HCT116 (cell line): ENCODE measurements around the gene DHRS13. TPM values are rescaled to one million over a fixed set of nuclear protein-coding genes. Genes with fewer than 3 reads are reported as not detected.

ENCODE experiments used
- ATAC-seq: fragments of 200-7000 bp; cut with Tn5 transposase; 2 replicates; pipeline ENCODE4 v1.9.1; 2020; ENCODE audit warnings: mild to moderate bottlenecking, moderate library complexity
- BruUV-seq: library from RNA; stranded (reverse); fragments of 400-500 nt; replicated peaks from 2 replicates; lab custom pipeline; 2021; lab: Mats Ljungman, UMichigan
- CTCF ChIA-PET: fragments of 300-600 bp; sonication (Branson Sonifier 250); formaldehyde crosslinking; loops from one replicate; lab custom pipeline; 2021; ENCODE audit warnings: antibody characterized with exemption; lab: Charles Lee
- POLR2A ChIA-PET: fragments of 300-600, 350-600 bp; sonication (Branson Sonifier 250); formaldehyde crosslinking; loops from one replicate; lab custom pipeline; 2021; ENCODE audit warnings: antibody characterized with exemption; lab: Charles Lee
- RAD21 ChIA-PET, 2 experiments: fragments of 300-600 bp; sonication (Branson Sonifier 250); formaldehyde crosslinking; loops; one replicate each; lab custom pipeline; 2023; ENCODE audit warnings: low total read pairs in 2 of 2; ENCODE audit not compliant: uncharacterized antibody in 2 of 2, unreplicated experiment in 2 of 2, low non-redundant PET in 1 of 2; lab: Charles Lee
- DNase-seq: peaks from one replicate; pipeline ENCODE4 v3.0.0-alpha.2; 2010; ENCODE audit warnings: low read depth, low spot score
- H2AFZ ChIP-seq: fragments of 200-600 bp; shearing (Covaris generic), sonication (generic); 2 replicates; pipeline ENCODE4 v1.6.1; 2017; ENCODE audit warnings: low read depth, mixed run types, mixed read lengths, antibody characterized with exemption, low read length; ENCODE audit not compliant: poor library complexity, severe bottlenecking
- H3K27ac ChIP-seq: 2 replicates; pipeline ENCODE4 v1.5.1; 2012; ENCODE audit warnings: low read depth, low read length
- H3K27me3 ChIP-seq: fragments of 200-600 bp; sonication (generic); 2 replicates; pipeline ENCODE4 v1.6.1; 2016; ENCODE audit warnings: mixed run types, low read length, mixed read lengths; ENCODE audit not compliant: insufficient read depth
- H3K36me3 ChIP-seq, 2 experiments: fragments of 200-500 bp in 1 of 2; fragments of 200-600 bp in 1 of 2; sonication (Bioruptor generic) in 1 of 2; sonication (generic) in 1 of 2; 2 replicates each; pipeline versions ENCODE4 v1.5.1 to v1.6.1; 2014 to 2016; ENCODE audit warnings: low read length in 2 of 2, inconsistent platforms in 1 of 2, mixed read lengths in 1 of 2, mixed run types in 1 of 2; ENCODE audit not compliant: insufficient read depth in 2 of 2, control insufficient read depth in 1 of 2
- H3K4me1 ChIP-seq, 2 experiments: fragments of 200-600 bp in 1 of 2; sonication (generic) in 1 of 2; 2 replicates each; pipeline versions ENCODE4 v1.5.1 to v1.6.1; 2012 to 2017; ENCODE audit warnings: low read length in 2 of 2, inconsistent platforms in 1 of 2, mild to moderate bottlenecking in 1 of 2, mixed read lengths in 1 of 2, mixed run types in 1 of 2, moderate library complexity in 1 of 2; ENCODE audit not compliant: insufficient read depth in 2 of 2, control insufficient read depth in 1 of 2
- H3K4me2 ChIP-seq: fragments of 200-600 bp; sonication (generic); 2 replicates; pipeline ENCODE4 v1.6.1; 2017; ENCODE audit warnings: mixed run types, low read length, mixed read lengths
- H3K4me3 ChIP-seq, 2 experiments: fragments of 200-600 bp in 1 of 2; sonication (generic) in 1 of 2; replicated peaks in 1 of 2; 2 replicates each; pipeline ENCODE4 v1.5.1; 2011 to 2016; ENCODE audit warnings: low read length in 2 of 2, control low read depth in 1 of 2, low read depth in 1 of 2, mild to moderate bottlenecking in 1 of 2, mixed read lengths in 1 of 2, mixed run types in 1 of 2
- H3K79me2 ChIP-seq: fragments of 200-600 bp; sonication (generic); 2 replicates; pipeline ENCODE4 v1.6.1; 2017; ENCODE audit warnings: mild to moderate bottlenecking, mixed run types, low read length, moderate library complexity, mixed read lengths; ENCODE audit not compliant: insufficient read depth
- H3K9ac ChIP-seq: fragments of 200-600 bp; sonication (generic); 2 replicates; pipeline ENCODE4 v1.6.1; 2016; ENCODE audit warnings: low read length, mixed read lengths
- H3K9me2 ChIP-seq: fragments of 200-600 bp; sonication (generic), shearing (Covaris generic); 2 replicates; pipeline ENCODE4 v1.6.1; 2017; ENCODE audit warnings: mixed run types, mild to moderate bottlenecking, moderate library complexity; ENCODE audit not compliant: insufficient read depth
- H3K9me3 ChIP-seq, 2 experiments: fragments of 200-500 bp in 1 of 2; fragments of 200-600 bp in 1 of 2; sonication (Bioruptor generic) in 1 of 2; sonication (generic) in 1 of 2; 2 replicates each; pipeline ENCODE4 v1.6.1; 2014 to 2017; ENCODE audit warnings: low read length in 2 of 2, mixed read lengths in 2 of 2, inconsistent platforms in 1 of 2, low read depth in 1 of 2, mild to moderate bottlenecking in 1 of 2, mixed run types in 1 of 2, moderate library complexity in 1 of 2; ENCODE audit not compliant: control insufficient read depth in 1 of 2, insufficient read depth in 1 of 2
- H4K20me1 ChIP-seq: fragments of 200-600 bp; sonication (generic), shearing (Covaris generic); 2 replicates; pipeline ENCODE4 v1.6.1; 2017; ENCODE audit warnings: mixed run types, mild to moderate bottlenecking, moderate library complexity; ENCODE audit not compliant: insufficient read depth
- CBX3 ChIP-seq: IDR thresholded peaks from 2 replicates; pipeline ENCODE4 v1.6.1; 2012; ENCODE audit warnings: low read depth
- CTCF ChIP-seq, 3 experiments: fragments of 200-600 bp in 1 of 3; sonication (generic) in 1 of 3; IDR thresholded peaks in 2 of 3; conservative IDR thresholded peaks in 1 of 3; 2 replicates each; pipeline ENCODE4 v1.5.1; 2012 to 2017; ENCODE audit warnings: low read depth in 2 of 3, low read length in 2 of 3, antibody characterized with exemption in 1 of 3, borderline replicate concordance in 1 of 3, control low read depth in 1 of 3, mild to moderate bottlenecking in 1 of 3, mixed read lengths in 1 of 3, mixed run types in 1 of 3, moderate library complexity in 1 of 3; ENCODE audit not compliant: insufficient read depth in 1 of 3
- EGR1 ChIP-seq: IDR thresholded peaks from 2 replicates; pipeline ENCODE4 v1.6.1; 2012; ENCODE audit warnings: low read depth
- ELF1 ChIP-seq: IDR thresholded peaks from 2 replicates; pipeline ENCODE4 v1.6.1; 2012; ENCODE audit warnings: low read depth, borderline replicate concordance
- EZH2 ChIP-seq: fragments of 200-600 bp; sonication (generic); IDR thresholded peaks from 2 replicates; pipeline ENCODE4 v1.6.1; 2017; ENCODE audit warnings: antibody characterized with exemption, mixed run types
- EZH2phosphoT487 ChIP-seq: fragments of 200-600 bp; IDR thresholded peaks from 2 replicates; pipeline ENCODE4 v1.6.1; 2018; ENCODE audit warnings: antibody characterized with exemption, borderline replicate concordance
- FOSL1 ChIP-seq: IDR thresholded peaks from 2 replicates; pipeline ENCODE4 v1.6.1; 2012; ENCODE audit warnings: low read depth
- JUND ChIP-seq: IDR thresholded peaks from 2 replicates; pipeline ENCODE4 v1.6.1; 2012
- MAX ChIP-seq: IDR thresholded peaks from 2 replicates; pipeline ENCODE4 v1.6.1; 2012
- POLR2A ChIP-seq: IDR thresholded peaks from 2 replicates; pipeline ENCODE4 v1.7.0; 2011; ENCODE audit warnings: borderline replicate concordance; ENCODE audit not compliant: insufficient read depth, insufficient read length; ENCODE audit errors: extremely low read depth
- POLR2AphosphoS5 ChIP-seq: IDR thresholded peaks from 2 replicates; pipeline ENCODE4 v1.6.1; 2011; ENCODE audit warnings: mild to moderate bottlenecking, low read depth, low read length, moderate library complexity
- RAD21 ChIP-seq: IDR thresholded peaks from 2 replicates; pipeline ENCODE4 v1.6.1; 2012; ENCODE audit warnings: low read depth, mild to moderate bottlenecking
- SIN3A ChIP-seq: IDR thresholded peaks from 2 replicates; pipeline ENCODE4 v1.6.1; 2012; ENCODE audit warnings: low read depth
- SP1 ChIP-seq: IDR thresholded peaks from 2 replicates; pipeline ENCODE4 v1.6.1; 2012; ENCODE audit warnings: low read depth
- TCF7L2 ChIP-seq: IDR thresholded peaks from 2 replicates; pipeline ENCODE4 v1.7.0; 2011; ENCODE audit warnings: borderline replicate concordance, inconsistent platforms; ENCODE audit not compliant: insufficient read depth, insufficient read length; ENCODE audit errors: extremely low read depth
- YY1 ChIP-seq: IDR thresholded peaks from 2 replicates; pipeline ENCODE4 v1.6.1; 2011; ENCODE audit warnings: low read length, low read depth, moderate library complexity, mild to moderate bottlenecking; ENCODE audit not compliant: insufficient replicate concordance; ENCODE audit errors: extremely low read depth
- ZNF274 ChIP-seq: fragments of 200-500 bp; sonication (Bioruptor generic); IDR thresholded peaks from 2 replicates; pipeline ENCODE4 v1.6.1; 2014; ENCODE audit warnings: mild to moderate bottlenecking, low read depth, low read length, inconsistent platforms
- intact Hi-C: fragments of 100-400 bp; cut with micrococcal nuclease; formaldehyde crosslinking; loops from 2 replicates; pipeline ENCODE4 v1.10.0; 2022
- total RNA-seq: library from RNA; stranded (reverse); gene quantifications from one replicate; pipeline ENCODE4 v1.2.1, GENCODE V29; 2021; ENCODE audit not compliant: unreplicated experiment
- TF ChIP-seq, protein P1 (sequence below): IDR thresholded peaks from 2 replicates; pipeline ENCODE4 v1.6.1; 2011; ENCODE audit warnings: mild to moderate bottlenecking, low read length, moderate library complexity; ENCODE audit not compliant: insufficient replicate concordance; ENCODE audit errors: extremely low read depth
- TF ChIP-seq, protein P2 (sequence below): IDR thresholded peaks from 2 replicates; pipeline ENCODE4 v1.6.1; 2012

Gene DHRS13
- total RNA-seq, 1 experiment from 2014 or later: 13.5 TPM

DNA sequence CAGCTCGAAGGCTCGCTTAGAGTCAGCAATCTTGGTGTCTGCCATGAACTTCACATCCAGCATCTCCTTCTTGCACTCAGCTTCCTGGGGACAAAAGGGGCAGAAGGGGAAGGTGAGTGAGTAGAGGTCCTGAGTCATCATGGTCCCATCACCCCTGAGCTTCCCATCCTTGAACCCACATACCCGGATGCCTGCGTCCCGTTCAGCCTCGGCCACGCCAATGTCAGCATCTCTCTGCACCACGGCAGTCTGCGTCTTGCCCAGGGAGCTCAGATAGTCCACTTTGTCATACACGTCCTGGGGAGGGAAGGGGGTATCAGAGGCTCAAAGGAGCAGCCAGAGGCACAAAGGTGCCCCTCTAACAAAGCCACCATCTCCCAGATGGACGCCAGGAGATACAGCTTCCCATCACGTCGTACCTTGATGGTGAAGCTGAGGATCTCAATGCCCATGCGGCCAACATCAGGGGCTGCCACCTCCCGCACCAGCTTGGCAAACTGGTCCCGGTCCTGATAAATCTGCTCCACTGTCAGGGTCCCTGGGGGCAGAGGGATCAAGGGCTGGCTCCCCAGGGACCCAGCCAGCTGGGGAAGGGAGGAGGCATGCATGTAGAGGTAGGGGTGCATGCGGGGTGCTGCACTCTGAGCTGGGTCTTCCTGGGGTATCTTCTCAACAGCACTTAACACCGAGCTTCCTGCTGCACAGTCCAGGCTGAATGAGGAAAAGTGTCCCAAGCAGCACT lies 20.6 kb downstream of the DHRS13 start (continued):
- TF ChIP-seq EZH2 (no peak), POLR2AphosphoS5 (no peak), ELF1 (no peak), EZH2phosphoT487 (no peak), SP1 (no peak)
- TF ChIP-seq, all 23 proteins: peak for 0

- no peaks in the 10 kb centered on the region for H3K9me3 ChIP-seq
- TF ChIP-seq CBX3: no peak
- TF ChIP-seq SIN3A: no peak
- no peak for TF ChIP-seq ZNF274
- TF ChIP-seq TCF7L2: no peak
- TF ChIP-seq POLR2A: no peak
- TF ChIP-seq YY1: no peak
- TF ChIP-seq, protein P1, sequence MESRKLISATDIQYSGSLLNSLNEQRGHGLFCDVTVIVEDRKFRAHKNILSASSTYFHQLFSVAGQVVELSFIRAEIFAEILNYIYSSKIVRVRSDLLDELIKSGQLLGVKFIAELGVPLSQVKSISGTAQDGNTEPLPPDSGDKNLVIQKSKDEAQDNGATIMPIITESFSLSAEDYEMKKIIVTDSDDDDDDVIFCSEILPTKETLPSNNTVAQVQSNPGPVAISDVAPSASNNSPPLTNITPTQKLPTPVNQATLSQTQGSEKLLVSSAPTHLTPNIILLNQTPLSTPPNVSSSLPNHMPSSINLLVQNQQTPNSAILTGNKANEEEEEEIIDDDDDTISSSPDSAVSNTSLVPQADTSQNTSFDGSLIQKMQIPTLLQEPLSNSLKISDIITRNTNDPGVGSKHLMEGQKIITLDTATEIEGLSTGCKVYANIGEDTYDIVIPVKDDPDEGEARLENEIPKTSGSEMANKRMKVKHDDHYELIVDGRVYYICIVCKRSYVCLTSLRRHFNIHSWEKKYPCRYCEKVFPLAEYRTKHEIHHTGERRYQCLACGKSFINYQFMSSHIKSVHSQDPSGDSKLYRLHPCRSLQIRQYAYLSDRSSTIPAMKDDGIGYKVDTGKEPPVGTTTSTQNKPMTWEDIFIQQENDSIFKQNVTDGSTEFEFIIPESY: no peak
- no peak for TF ChIP-seq JUND
- TF ChIP-seq MAX: no peak
- TF ChIP-seq SP1: no peak
- TF ChIP-seq EZH2phosphoT487: no peak
- no peak for TF ChIP-seq EZH2
- no peak for TF ChIP-seq FOSL1
- TF ChIP-seq CTCF (IDR thresholded peaks at IDR 0.05 in 2 of 3, conservative IDR thresholded peaks at IDR 0.05 in 1 of 3; ENCODE audit: borderline replicate concordance in 1 of 3, insufficient read depth in 1 of 3, low read depth in 2 of 3, low read length in 2 of 3): no peak
- TF ChIP-seq, protein P2, sequence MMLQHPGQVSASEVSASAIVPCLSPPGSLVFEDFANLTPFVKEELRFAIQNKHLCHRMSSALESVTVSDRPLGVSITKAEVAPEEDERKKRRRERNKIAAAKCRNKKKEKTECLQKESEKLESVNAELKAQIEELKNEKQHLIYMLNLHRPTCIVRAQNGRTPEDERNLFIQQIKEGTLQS: no peak
- no peak for TF ChIP-seq POLR2AphosphoS5
- no peak for TF ChIP-seq RAD21
- TF ChIP-seq EGR1: no peak
- TF ChIP-seq, all 23 proteins: peak for 0
- intact Hi-C loops: no loop called here
- H3K27ac ChIP-seq: no peak overlapping the region
- no peaks in the 10 kb centered on the region; a peak in 1 of 4 replicates for H3K4me1 ChIP-seq
- no peak overlapping the region for H3K4me3 ChIP-seq
- H3K9me2 ChIP-seq: no peaks in the 10 kb centered on the region
- RAD21 ChIA-PET: no interaction called here
- H2AFZ ChIP-seq: no peak overlapping the region
- no TSS peak for BruUV-seq
- no peak overlapping the region for H3K4me2 ChIP-seq
- no peak overlapping the region for H3K9ac ChIP-seq
- CTCF ChIA-PET: interaction anchor here (1.5 to 2.1 kb wide), 2 partner anchors 118 to 155 kb away, joined by 6 to 11 read pairs; partner anchors contain the start of gene TLCD1
- DNase-seq (no peak), ATAC-seq (no peak)
- POLR2A ChIA-PET: no interaction called here
- no peaks in the 10 kb centered on the region for H4K20me1 ChIP-seq
- peaks cover 0 to 5% of the 10 kb centered on the region in 2 experiments; a peak in 2 of 4 replicates for H3K36me3 ChIP-seq
- no peaks in the 10 kb centered on the region for H3K27me3 ChIP-seq
- H3K79me2 ChIP-seq: no peaks in the 10 kb centered on the region
Observed at GRCh38 chr17:28881533-28882056, 21.3 kb downstream of the DHRS13 start.
